Hepatocyte (in vitro differentiated cells): ENCODE results near the gene RALB. TPM values are rescaled to one million over a fixed set of nuclear protein-coding genes. Genes with fewer than 3 reads are reported as not detected.

Source experiments
- DNase-seq: peaks from one replicate; pipeline ENCODE4 v3.0.0-alpha.2; 2016; ENCODE audit warnings: low spot score
- H2AFZ ChIP-seq: fragments of 200-600 bp; sonication (generic); 2 replicates; pipeline ENCODE4 v1.6.0; 2016; ENCODE audit warnings: antibody characterized with exemption, mild to moderate bottlenecking
- H3K27ac ChIP-seq: fragments of 200-600 bp; sonication (generic); 2 replicates; pipeline ENCODE4 v1.5.1; 2016; ENCODE audit warnings: mild to moderate bottlenecking
- H3K27me3 ChIP-seq: fragments of 200-600 bp; sonication (generic); 2 replicates; pipeline ENCODE4 v1.6.1; 2016
- H3K36me3 ChIP-seq: fragments of 200-600 bp; sonication (generic); replicated peaks from 2 replicates; pipeline ENCODE4 v1.5.1; 2016; ENCODE audit warnings: low read depth; ENCODE audit not compliant: insufficient read depth
- H3K4me1 ChIP-seq: fragments of 200-600 bp; sonication (generic); 2 replicates; pipeline ENCODE4 v1.5.1; 2016; ENCODE audit warnings: mild to moderate bottlenecking, moderate library complexity; ENCODE audit not compliant: insufficient read depth
- H3K4me2 ChIP-seq: fragments of 200-600 bp; sonication (generic); 2 replicates; pipeline ENCODE4 v1.6.0; 2016
- H3K4me3 ChIP-seq: fragments of 200-600 bp; sonication (generic); 2 replicates; pipeline ENCODE4 v1.5.1; 2016; ENCODE audit warnings: mild to moderate bottlenecking
- H3K79me2 ChIP-seq: fragments of 200-600 bp; sonication (generic); 2 replicates; pipeline ENCODE4 v1.6.0; 2017; ENCODE audit warnings: mild to moderate bottlenecking
- H3K9me2 ChIP-seq: fragments of 200-600 bp; sonication (generic); replicated peaks from 2 replicates; pipeline ENCODE4 v1.6.0; 2017; ENCODE audit warnings: mild to moderate bottlenecking; ENCODE audit not compliant: insufficient read depth
- H3K9me3 ChIP-seq: fragments of 200-600 bp; sonication (generic); 2 replicates; pipeline ENCODE4 v1.5.1; 2016; ENCODE audit warnings: low read depth, mild to moderate bottlenecking
- H4K20me1 ChIP-seq: fragments of 200-600 bp; sonication (generic); 2 replicates; pipeline ENCODE4 v1.6.0; 2016; ENCODE audit warnings: mild to moderate bottlenecking; ENCODE audit not compliant: insufficient read depth, poor library complexity, severe bottlenecking
- EZH2 ChIP-seq: fragments of 200-600 bp; sonication (generic); IDR thresholded peaks from 2 replicates; pipeline ENCODE4 v1.6.1; 2016; ENCODE audit warnings: antibody characterized with exemption, mild to moderate bottlenecking, borderline replicate concordance
- EZH2phosphoT487 ChIP-seq: fragments of 200-600 bp; sonication (generic); IDR thresholded peaks from one replicate; pipeline ENCODE4 v1.6.1; 2018; ENCODE audit warnings: antibody characterized with exemption, mild to moderate bottlenecking, low read depth, moderate library complexity; ENCODE audit not compliant: unreplicated experiment, severe bottlenecking
- WGBS: methylation state at CpG from one replicate; pipeline ENCODE4 v1.1.6; 2016; ENCODE audit warnings: low lambda C conversion rate; ENCODE audit errors: missing lambda C conversion rate; 5-methylcytosine and 5-hydroxymethylcytosine counted together
- polyA plus RNA-seq: library from polyadenylated mRNA; unstranded; fragments of >200 nt; fragmentation: Nextera tagmentation; extraction: Ambion mirVana; gene quantifications from 2 replicates; pipeline ENCODE4 v1.2.1, GENCODE V29; 2016
- total RNA-seq: library from RNA; depleted of rRNA; stranded (reverse); fragments of >200 nt; gene quantifications from 2 replicates; pipeline ENCODE4 v1.2.3, GENCODE V29; 2014
- TF ChIP-seq, protein P1 (sequence below): fragments of 200-600 bp; sonication (generic); IDR thresholded peaks from 2 replicates; pipeline ENCODE4 v1.5.1; 2016; ENCODE audit warnings: antibody characterized with exemption, mild to moderate bottlenecking; ENCODE audit not compliant: poor library complexity

RALB gene
- total and polyA plus RNA-seq, 2 experiments from 2014 or later, result 68.2 to 74.4 TPM

DNA sequence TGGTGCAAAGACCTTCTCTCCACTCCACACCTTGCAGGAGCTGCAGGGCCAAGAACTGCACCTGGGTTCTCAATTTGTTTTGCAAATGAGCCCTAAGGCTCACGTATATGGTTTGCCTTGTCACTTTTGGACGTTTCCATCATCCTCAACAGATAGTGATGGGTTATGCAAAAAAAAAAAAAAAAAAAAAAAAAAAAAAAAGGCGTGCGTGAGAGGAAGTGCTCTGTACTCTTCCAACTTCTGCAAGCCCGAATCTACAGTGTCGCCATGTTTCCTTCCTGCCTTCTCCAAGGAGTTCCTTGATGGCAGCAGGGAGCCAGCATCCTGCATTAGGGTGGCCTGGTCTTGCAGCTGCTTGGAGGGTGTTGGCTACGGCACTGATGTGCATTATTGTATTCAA is 89.3 kb downstream of the RALB start:
- no peak for DNase-seq
- H3K4me1 ChIP-seq, result peaks cover 23% of the 10 kb centered on the region
- TF ChIP-seq, protein P1, sequence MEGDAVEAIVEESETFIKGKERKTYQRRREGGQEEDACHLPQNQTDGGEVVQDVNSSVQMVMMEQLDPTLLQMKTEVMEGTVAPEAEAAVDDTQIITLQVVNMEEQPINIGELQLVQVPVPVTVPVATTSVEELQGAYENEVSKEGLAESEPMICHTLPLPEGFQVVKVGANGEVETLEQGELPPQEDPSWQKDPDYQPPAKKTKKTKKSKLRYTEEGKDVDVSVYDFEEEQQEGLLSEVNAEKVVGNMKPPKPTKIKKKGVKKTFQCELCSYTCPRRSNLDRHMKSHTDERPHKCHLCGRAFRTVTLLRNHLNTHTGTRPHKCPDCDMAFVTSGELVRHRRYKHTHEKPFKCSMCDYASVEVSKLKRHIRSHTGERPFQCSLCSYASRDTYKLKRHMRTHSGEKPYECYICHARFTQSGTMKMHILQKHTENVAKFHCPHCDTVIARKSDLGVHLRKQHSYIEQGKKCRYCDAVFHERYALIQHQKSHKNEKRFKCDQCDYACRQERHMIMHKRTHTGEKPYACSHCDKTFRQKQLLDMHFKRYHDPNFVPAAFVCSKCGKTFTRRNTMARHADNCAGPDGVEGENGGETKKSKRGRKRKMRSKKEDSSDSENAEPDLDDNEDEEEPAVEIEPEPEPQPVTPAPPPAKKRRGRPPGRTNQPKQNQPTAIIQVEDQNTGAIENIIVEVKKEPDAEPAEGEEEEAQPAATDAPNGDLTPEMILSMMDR, result no peak
- TF ChIP-seq EZH2phosphoT487 (no peak), EZH2 (no peak)
- no peaks in the 10 kb centered on the region for H3K9me2 ChIP-seq
- H4K20me1 ChIP-seq, result no peaks in the 10 kb centered on the region
- 84% methylated on average over 7 of the region's 7 CpGs for WGBS
- H3K9me3 ChIP-seq, result no peaks in the 10 kb centered on the region
- H2AFZ ChIP-seq, result no peak overlapping the region
- peaks cover 62% of the 10 kb centered on the region for H3K27me3 ChIP-seq
- no peaks in the 10 kb centered on the region for H3K36me3 ChIP-seq
- no peak overlapping the region for H3K4me2 ChIP-seq
- no peak overlapping the region for H3K4me3 ChIP-seq
- no peak overlapping the region for H3K27ac ChIP-seq
- H3K79me2 ChIP-seq, result no peaks in the 10 kb centered on the region

- Histone ChIP-seq H3K4me2 (no peak overlapping the region), H3K27ac (no peak overlapping the region), H3K9me2 (no peaks in the 10 kb centered on the region), H3K4me1 (peaks cover 25% of the 10 kb centered on the region), H3K9me3 (no peaks in the 10 kb centered on the region), H3K36me3 (no peaks in the 10 kb centered on the region), H3K27me3 (peaks cover 65% of the 10 kb centered on the region), H4K20me1 (no peaks in the 10 kb centered on the region), H3K79me2 (no peaks in the 10 kb centered on the region), H3K4me3 (no peak overlapping the region), H2AFZ (no peak overlapping the region)
- WGBS, result 51% methylated on average over 7 of the region's 7 CpGs
- DNase-seq, result no peak
- TF ChIP-seq EZH2 (no peak), EZH2phosphoT487 (no peak)
- TF ChIP-seq, protein P1, result no peak
Observed at GRCh38 chr2:120342446-120342845, 89.8 kb downstream of the RALB start.

DNA sequence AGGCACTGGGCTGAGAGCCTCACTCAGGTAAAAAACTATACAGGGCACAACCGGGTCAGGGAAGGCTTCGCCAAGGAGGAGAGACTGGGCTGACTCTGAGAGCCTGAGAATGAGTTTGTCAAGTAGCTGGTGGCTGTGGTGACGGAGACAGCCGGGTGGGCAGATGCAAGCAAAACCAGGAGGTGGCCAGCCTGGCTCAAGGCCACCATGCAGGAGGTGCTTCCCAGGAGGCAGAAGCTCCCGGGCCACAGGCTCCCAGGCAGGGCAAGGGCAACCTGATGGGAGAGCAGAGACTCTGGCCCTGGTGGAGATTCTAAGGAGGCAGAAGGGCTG is 90.4 kb downstream of the RALB start:
- no peaks in the 10 kb centered on the region for H3K9me3 ChIP-seq
- H3K9me2 ChIP-seq, result no peaks in the 10 kb centered on the region
- H3K27me3 ChIP-seq, result peaks cover 68% of the 10 kb centered on the region
- peaks cover 31% of the 10 kb centered on the region for H3K4me1 ChIP-seq
- TF ChIP-seq EZH2phosphoT487 (no peak), EZH2 (no peak)
- TF ChIP-seq, protein P1, result no peak
- peak overlapping the region; percentile 93 for H3K4me2 ChIP-seq
- DNase-seq, result no peak
- no peaks in the 10 kb centered on the region for H3K79me2 ChIP-seq
- H3K4me3 ChIP-seq, result no peak overlapping the region
- no peak overlapping the region for H2AFZ ChIP-seq
- no peaks in the 10 kb centered on the region for H4K20me1 ChIP-seq
- no peaks in the 10 kb centered on the region for H3K36me3 ChIP-seq
- no peak overlapping the region for H3K27ac ChIP-seq
- whole genome bisulfite sequencing, result 34% methylated on average over 5 of the region's 5 CpGs
